Measurements from ENCODE around the gene SPTSSA.

Gene SPTSSA

GRCh38 chr14:34465069-34465859 is 3.2 kb upstream of the SPTSSA start:
- H3K9me3 ChIP-seq (ENCODE audit: severe bottlenecking) = no peaks in the 10 kb centered on the region
- no peak for ATAC-seq (ENCODE audit: low read depth)
- TF ChIP-seq, protein P1, sequence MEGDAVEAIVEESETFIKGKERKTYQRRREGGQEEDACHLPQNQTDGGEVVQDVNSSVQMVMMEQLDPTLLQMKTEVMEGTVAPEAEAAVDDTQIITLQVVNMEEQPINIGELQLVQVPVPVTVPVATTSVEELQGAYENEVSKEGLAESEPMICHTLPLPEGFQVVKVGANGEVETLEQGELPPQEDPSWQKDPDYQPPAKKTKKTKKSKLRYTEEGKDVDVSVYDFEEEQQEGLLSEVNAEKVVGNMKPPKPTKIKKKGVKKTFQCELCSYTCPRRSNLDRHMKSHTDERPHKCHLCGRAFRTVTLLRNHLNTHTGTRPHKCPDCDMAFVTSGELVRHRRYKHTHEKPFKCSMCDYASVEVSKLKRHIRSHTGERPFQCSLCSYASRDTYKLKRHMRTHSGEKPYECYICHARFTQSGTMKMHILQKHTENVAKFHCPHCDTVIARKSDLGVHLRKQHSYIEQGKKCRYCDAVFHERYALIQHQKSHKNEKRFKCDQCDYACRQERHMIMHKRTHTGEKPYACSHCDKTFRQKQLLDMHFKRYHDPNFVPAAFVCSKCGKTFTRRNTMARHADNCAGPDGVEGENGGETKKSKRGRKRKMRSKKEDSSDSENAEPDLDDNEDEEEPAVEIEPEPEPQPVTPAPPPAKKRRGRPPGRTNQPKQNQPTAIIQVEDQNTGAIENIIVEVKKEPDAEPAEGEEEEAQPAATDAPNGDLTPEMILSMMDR (IDR thresholded peaks at IDR 0.05; ENCODE audit: poor library complexity, severe bottlenecking) = no peak
- H3K4me1 ChIP-seq (ENCODE audit: insufficient read depth, poor library complexity, severe bottlenecking) = peaks cover 4% of the 10 kb centered on the region
- no peaks in the 10 kb centered on the region for H3K27me3 ChIP-seq (ENCODE audit: insufficient read depth, poor library complexity, severe bottlenecking)
- H3K27ac ChIP-seq (ENCODE audit: poor library complexity, severe bottlenecking) = no peak overlapping the region
- no peaks in the 10 kb centered on the region; the same call in 1 of the 2 replicates for H3K36me3 ChIP-seq (ENCODE audit: low read depth)
- no peak overlapping the region for H3K4me3 ChIP-seq (ENCODE audit: severe bottlenecking)
- DNase-seq (ENCODE audit: low spot score) = no peak

- Histone ChIP-seq H3K27ac (ENCODE audit: poor library complexity, severe bottlenecking) (no peak overlapping the region), H3K27me3 (ENCODE audit: insufficient read depth, poor library complexity, severe bottlenecking) (no peaks in the 10 kb centered on the region), H3K9me3 (ENCODE audit: severe bottlenecking) (no peaks in the 10 kb centered on the region), H3K4me3 (ENCODE audit: severe bottlenecking) (no peak overlapping the region), H3K36me3 (ENCODE audit: low read depth) (peaks cover 5% of the 10 kb centered on the region; the same call in 1 of the 2 replicates), H3K4me1 (ENCODE audit: insufficient read depth, poor library complexity, severe bottlenecking) (peaks cover 12% of the 10 kb centered on the region)
- DNase-seq (ENCODE audit: low spot score) (no peak), ATAC-seq (ENCODE audit: low read depth) (no peak)
- TF ChIP-seq, protein P1 (IDR thresholded peaks at IDR 0.05; ENCODE audit: poor library complexity, severe bottlenecking) = no peak
These were observed 1.5 kb upstream of the SPTSSA start for GRCh38 chr14:34463598-34463961.

- Histone ChIP-seq H3K27me3 (ENCODE audit: insufficient read depth, poor library complexity, severe bottlenecking) (no peaks in the 10 kb centered on the region), H3K4me3 (ENCODE audit: severe bottlenecking) (peak overlapping the region; percentile 73), H3K36me3 (ENCODE audit: low read depth) (peaks cover 11% of the 10 kb centered on the region), H3K27ac (ENCODE audit: poor library complexity, severe bottlenecking) (peak overlapping the region; percentile 64), H3K9me3 (ENCODE audit: severe bottlenecking) (no peaks in the 10 kb centered on the region), H3K4me1 (ENCODE audit: insufficient read depth, poor library complexity, severe bottlenecking) (peaks cover 12% of the 10 kb centered on the region)
- TF ChIP-seq, protein P1 (IDR thresholded peaks at IDR 0.05; ENCODE audit: poor library complexity, severe bottlenecking) = no peak
- ATAC-seq (ENCODE audit: low read depth) = peak; percentile 35
- DNase-seq (ENCODE audit: low spot score) = no peak
These were observed 507 bp downstream of the SPTSSA start for GRCh38 chr14:34461334-34462131.

- TF ChIP-seq, protein P1 (IDR thresholded peaks at IDR 0.05; ENCODE audit: poor library complexity, severe bottlenecking) = no peak
- peak overlapping the region; percentile 73 for H3K4me3 ChIP-seq (ENCODE audit: severe bottlenecking)
- H3K27ac ChIP-seq (ENCODE audit: poor library complexity, severe bottlenecking) = peak overlapping the region; percentile 64
These were observed 1.2 kb downstream of the SPTSSA start for GRCh38 chr14:34460841-34461240.

More at GRCh38 chr14:34460841-34461240, 1.2 kb downstream of the SPTSSA start:
- no peaks in the 10 kb centered on the region for H3K9me3 ChIP-seq (ENCODE audit: severe bottlenecking)
- no peaks in the 10 kb centered on the region for H3K27me3 ChIP-seq (ENCODE audit: insufficient read depth, poor library complexity, severe bottlenecking)
- ATAC-seq (ENCODE audit: low read depth) = no peak
- no peak for DNase-seq (ENCODE audit: low spot score)
- peaks cover 12% of the 10 kb centered on the region for H3K4me1 ChIP-seq (ENCODE audit: insufficient read depth, poor library complexity, severe bottlenecking)
- peaks cover 18% of the 10 kb centered on the region for H3K36me3 ChIP-seq (ENCODE audit: low read depth)

Data from RWPE2 (cell line).